ENCODE measurements around the gene GCHFR.

DNA sequence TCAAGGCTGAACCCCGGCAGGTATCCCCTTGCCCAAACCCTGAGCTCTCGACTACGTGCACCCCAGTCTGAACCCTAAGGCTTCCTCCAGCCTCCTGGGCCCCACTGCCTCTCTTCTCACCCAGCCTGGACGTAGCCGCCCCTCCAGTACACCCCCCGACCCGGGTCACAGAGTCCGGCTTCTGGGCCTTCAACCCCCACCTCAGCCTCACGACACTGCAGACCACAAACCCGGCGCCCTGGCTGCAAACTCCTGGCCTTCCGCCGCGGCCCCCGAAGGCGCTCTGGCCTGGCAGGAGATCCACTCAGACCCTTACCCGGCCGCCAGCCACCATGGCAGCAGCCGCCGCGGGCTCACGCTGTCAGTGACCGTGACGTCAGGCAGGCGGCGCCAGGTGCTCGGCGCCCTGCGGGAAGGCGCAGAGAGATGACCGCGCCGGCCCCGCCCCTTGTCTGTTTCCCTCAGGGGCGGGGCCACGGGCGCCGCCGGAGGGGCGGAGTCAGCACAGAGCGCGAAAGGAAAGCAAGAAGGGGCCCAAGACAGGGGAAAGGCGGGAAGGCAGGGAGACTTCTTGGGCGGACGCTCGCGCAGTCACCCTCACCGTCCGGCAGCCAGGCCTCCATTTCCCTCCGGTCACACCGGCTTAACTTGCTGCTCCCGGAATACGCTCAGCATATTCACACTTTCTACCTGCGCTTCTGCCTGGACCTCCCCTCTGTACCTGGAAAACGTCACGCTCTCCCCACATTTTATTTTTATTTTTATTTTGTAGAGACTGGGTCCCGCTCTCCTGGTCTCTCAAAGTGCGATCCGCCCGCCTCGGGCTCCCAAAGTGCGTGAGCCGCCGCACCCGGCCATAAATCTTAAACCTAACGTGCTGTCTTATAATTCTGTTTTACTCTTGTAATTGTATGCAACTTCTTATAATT lies 8.7 kb upstream of the GCHFR start, which contains the start of gene RMDN3:
- peak in 1 of 2 donors; percentile 22 for TF ChIP-seq RAD21 (IDR thresholded peaks at IDR 0.05)
- TF ChIP-seq, protein P1, sequence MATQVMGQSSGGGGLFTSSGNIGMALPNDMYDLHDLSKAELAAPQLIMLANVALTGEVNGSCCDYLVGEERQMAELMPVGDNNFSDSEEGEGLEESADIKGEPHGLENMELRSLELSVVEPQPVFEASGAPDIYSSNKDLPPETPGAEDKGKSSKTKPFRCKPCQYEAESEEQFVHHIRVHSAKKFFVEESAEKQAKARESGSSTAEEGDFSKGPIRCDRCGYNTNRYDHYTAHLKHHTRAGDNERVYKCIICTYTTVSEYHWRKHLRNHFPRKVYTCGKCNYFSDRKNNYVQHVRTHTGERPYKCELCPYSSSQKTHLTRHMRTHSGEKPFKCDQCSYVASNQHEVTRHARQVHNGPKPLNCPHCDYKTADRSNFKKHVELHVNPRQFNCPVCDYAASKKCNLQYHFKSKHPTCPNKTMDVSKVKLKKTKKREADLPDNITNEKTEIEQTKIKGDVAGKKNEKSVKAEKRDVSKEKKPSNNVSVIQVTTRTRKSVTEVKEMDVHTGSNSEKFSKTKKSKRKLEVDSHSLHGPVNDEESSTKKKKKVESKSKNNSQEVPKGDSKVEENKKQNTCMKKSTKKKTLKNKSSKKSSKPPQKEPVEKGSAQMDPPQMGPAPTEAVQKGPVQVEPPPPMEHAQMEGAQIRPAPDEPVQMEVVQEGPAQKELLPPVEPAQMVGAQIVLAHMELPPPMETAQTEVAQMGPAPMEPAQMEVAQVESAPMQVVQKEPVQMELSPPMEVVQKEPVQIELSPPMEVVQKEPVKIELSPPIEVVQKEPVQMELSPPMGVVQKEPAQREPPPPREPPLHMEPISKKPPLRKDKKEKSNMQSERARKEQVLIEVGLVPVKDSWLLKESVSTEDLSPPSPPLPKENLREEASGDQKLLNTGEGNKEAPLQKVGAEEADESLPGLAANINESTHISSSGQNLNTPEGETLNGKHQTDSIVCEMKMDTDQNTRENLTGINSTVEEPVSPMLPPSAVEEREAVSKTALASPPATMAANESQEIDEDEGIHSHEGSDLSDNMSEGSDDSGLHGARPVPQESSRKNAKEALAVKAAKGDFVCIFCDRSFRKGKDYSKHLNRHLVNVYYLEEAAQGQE (IDR thresholded peaks at IDR 0.05) = no peak
- TF ChIP-seq, protein P2, sequence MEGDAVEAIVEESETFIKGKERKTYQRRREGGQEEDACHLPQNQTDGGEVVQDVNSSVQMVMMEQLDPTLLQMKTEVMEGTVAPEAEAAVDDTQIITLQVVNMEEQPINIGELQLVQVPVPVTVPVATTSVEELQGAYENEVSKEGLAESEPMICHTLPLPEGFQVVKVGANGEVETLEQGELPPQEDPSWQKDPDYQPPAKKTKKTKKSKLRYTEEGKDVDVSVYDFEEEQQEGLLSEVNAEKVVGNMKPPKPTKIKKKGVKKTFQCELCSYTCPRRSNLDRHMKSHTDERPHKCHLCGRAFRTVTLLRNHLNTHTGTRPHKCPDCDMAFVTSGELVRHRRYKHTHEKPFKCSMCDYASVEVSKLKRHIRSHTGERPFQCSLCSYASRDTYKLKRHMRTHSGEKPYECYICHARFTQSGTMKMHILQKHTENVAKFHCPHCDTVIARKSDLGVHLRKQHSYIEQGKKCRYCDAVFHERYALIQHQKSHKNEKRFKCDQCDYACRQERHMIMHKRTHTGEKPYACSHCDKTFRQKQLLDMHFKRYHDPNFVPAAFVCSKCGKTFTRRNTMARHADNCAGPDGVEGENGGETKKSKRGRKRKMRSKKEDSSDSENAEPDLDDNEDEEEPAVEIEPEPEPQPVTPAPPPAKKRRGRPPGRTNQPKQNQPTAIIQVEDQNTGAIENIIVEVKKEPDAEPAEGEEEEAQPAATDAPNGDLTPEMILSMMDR (IDR thresholded peaks at IDR 0.05; ENCODE audit: low read depth, low read length, missing input control) = no peak
- TF ChIP-seq EGR1 (IDR thresholded peaks at IDR 0.05; ENCODE audit: low read depth in 2 of 2) = no peak
- TF ChIP-seq HNF4G (IDR thresholded peaks at IDR 0.05) = no peak
